CD4-positive, alpha-beta T cell treated with Interleukin-17A for 1 hour (primary cell): ENCODE data around the gene PTPN1.
"Not testable (repeated sequence)": the region's sequence is repeated elsewhere in the genome, so short reads cannot be mapped to it uniquely, and the experiment has no call there.

Source experiments
- DNase-seq: peaks from one replicate; pipeline ENCODE4 v3.0.0-alpha.2; 2020

Gene PTPN1

DNA sequence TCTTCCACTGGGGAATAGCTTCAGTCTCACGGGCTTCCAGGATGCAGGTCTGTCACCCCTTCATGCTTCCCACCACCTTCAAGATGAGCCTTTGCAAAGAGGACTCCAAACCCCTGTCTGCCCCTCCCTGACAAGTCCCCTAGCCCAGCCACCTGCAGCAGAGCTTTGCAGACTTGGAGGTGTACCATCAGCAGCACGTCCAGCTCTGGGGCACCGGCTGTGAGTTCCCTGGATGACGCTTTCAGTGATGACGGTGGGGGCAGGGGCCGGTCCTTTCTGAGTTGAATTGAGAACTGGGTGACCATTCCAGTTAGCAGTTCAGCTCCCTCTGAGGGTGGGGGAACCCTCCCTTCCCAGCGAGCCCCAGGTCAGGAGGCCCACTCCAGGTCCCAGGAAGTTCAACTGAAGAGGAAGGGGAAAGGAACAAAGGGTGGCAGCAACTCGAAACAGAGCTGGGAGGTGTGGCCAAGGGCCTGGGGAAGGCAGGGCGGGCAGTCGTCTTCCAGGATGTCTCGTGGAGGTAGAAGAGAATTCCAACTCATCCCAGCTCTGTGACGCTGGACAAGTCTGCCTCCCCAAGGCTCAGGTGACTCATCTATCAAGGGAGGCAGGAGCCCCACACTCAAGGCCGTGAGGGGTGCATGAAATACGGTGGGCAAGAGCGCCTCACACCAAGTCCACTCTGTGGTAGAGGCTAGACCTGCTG is 86.0 kb downstream of the PTPN1 start:
- no peak for DNase-seq

DNA sequence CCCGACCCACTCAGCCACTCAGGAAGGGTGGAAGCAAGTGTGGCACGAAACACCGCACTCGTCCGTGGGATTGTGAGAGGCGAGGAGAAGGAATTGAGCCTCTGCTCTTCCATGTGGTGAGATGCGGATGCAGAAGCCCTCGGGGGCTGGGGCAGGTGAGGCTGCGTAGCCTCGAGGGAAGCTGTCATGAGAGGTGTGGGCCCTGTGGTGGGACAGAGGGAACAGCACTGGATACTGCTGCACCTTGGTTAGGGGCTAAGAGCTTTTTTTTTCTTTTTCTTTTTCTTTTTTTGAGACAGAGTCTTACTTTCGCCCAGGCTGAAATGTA is 86.5 kb downstream of the PTPN1 start:
- no peak for DNase-seq

DNA sequence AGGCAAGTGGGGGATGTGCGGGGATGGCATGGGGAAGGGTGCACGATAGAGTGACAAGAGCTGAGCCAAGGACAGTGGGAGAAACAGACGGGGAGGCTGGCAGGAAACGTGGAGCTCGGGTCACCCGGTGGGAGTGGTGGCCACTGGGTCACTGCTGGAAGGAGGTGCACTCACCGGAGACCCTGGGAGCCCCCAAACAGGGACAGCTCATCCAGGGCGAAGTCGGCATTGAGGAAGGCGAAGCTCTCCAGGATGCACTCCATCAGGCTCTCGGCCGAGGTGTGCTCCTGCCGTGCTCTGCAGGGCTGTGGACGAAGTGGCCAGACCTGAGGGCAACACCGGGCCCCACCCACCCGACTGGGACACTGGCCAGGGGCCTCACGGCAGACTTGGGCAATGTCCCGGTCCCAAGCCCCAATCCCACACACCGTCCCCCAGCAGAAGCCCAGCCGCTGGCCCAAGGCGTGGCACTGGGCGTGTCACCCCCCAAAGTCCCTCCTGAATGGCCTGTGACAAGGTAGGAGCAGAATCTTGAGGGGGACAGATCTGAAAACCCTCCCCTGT is 87.3 kb downstream of the PTPN1 start:
- no peak for DNase-seq

- DNase-seq, result no peak
These were observed 87.9 kb downstream of the PTPN1 start for GRCh38 chr20:50598074-50598473.

DNA sequence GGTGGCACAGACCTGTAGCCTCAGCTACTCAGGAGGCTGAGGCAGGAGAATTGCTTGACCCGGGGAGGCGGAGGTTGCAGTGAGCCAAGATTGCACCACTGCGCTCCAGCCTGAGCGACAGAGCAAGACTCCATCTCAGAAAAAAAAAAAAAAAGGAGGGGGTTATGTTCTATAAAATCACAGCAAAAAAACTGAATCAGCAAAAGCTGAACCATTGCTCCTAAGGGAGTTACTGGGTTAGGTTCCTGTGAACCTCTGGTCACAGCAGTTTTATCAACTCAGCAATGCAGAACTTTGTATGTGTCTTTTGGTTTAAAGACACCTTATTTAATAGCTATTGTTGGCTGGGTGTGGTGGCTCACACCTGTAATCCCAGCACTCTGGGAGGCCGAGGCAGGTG is 88.6 kb downstream of the PTPN1 start:
- DNase-seq, result not testable (repeated sequence)

GRCh38 chr20:50600281-50600895 is 90.2 kb downstream of the PTPN1 start:
- DNase-seq, result no peak

- DNase-seq, result no peak
These were observed 91.6 kb downstream of the PTPN1 start for GRCh38 chr20:50601511-50602431.

DNA sequence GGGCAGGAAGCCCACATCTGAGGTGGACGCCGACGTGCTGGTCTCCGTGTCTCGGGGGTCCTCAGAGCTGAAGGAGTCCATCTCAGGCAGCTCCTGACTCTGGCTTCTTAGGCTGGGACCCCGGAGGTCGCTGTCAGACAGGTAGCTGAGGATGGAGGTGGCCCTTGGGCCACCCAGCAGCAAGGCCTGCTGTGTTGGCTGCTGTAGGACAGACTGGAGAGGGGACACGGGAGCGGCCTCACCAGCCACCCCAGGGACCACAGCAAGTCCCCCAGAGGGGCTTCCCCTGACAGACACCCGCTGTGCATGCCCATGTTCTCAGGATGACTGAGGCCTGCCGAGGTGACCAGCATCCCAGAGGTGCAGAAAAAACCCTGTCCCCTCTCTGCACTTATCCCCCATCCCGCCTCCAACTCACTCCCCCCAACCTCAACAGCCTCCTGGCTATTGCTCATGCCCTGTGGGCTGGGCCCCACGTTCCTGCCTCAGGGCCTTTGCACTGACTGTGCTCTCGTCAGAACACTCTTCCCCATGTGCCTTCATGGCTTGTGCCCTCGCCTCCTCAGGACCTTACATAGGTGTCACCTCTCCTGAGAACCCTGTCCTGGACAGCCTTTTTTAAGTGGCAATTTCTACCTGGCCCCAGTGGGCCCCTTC is 92.4 kb downstream of the PTPN1 start:
- DNase-seq, result no peak

DNA sequence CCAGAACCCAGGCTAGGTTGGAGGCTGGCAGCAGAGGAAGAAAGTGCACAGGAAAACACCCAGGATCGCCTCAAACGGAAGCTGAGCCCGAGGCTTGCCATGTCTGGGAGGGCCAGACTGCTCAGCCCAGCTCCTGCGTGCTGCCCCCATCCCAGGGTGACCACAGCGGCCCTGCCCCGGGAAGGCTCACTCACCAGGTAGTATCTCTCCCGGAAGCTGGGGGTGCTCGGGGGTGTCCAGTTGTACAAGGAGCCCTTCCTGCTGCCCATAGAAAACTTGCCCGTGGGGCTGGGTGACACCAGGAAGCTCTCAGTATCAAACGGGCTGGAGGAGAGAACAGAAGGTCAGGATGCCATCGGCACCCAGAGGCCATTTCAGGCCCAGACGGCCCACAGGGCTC is 94.3 kb downstream of the PTPN1 start:
- DNase-seq, result no peak

DNA sequence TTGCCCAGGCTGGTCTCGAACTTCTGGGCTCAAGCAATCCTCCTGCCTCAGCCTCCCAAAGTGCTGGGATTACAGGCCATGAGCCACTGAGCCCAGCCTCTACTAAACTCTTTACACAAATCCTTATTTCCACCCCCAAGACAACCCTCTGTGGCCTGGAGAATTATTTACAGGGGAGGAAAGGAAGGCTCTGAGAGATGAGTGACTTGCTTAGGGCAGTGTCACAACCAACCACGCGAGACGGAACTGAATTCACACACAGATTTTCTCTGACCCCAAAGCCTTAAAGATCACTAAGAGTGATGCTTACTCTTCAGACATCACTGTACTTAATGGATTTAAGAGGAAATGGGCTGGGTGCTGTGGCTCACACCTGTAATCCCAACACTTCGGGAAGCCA is 95.0 kb downstream of the PTPN1 start:
- no peak for DNase-seq

GRCh38 chr20:50607436-50607835 is 97.3 kb downstream of the PTPN1 start:
- DNase-seq, result no peak

DNA sequence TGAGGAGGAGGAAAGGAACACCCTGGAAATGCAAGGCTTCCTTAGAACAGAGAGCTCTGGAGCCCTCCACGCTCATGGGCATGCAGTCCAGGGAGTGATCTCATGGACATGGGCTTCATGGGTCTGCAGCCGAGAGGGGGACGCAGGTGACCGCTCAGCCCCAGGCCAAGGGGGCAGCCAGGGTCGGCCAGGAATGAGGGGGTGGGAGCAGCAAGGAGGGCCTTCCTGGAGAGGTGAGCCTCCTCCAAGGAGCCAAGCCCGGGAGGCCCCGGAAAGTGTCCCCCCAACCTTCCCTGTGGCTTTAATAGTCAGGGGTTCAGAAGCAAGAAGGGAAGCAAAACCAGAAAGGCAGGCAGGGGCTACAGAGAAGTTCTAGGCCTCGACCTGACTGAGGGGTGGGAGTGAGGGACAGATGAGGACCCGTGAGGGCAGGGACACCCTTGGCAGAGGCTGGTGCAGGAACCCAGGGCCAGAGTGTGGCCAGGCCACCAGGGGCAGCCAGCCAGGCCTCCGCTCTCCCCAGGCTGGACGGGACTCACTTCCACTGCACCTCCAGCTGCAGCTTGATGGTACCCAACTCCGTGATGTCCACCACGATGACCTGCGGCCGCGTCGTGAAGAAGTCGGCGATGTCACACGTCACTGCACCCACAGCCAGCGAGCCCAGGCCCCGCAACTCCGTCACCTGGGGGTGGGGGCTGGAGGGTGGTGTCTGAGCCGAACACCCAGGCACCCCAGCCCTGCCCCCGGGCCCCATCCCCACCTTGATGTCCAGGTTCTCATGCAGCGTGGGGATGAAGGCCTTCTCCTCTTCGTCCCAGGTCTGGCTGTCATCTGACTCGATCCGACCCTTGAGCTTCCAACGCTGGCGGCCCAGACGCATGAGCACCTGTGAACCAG is 97.9 kb downstream of the PTPN1 start:
- no peak for DNase-seq

DNA sequence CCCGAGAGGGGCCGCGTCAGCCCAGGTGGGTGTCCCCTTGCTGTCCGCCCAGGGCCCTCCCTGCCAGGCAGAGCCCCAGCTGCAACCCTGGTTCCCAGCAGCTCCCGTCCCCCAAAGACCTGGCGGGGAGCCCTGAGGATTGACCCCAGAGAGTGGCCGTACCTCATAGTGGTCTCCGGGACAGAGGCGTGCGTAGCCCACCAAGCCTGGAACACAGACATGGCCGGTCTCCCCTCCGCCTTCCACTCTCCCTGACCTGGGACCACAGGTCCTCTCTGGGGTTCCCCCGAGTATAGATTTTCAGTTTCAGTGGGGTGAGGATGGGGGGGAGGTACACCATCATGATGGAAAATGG is 98.5 kb downstream of the PTPN1 start:
- DNase-seq, result no peak

DNA sequence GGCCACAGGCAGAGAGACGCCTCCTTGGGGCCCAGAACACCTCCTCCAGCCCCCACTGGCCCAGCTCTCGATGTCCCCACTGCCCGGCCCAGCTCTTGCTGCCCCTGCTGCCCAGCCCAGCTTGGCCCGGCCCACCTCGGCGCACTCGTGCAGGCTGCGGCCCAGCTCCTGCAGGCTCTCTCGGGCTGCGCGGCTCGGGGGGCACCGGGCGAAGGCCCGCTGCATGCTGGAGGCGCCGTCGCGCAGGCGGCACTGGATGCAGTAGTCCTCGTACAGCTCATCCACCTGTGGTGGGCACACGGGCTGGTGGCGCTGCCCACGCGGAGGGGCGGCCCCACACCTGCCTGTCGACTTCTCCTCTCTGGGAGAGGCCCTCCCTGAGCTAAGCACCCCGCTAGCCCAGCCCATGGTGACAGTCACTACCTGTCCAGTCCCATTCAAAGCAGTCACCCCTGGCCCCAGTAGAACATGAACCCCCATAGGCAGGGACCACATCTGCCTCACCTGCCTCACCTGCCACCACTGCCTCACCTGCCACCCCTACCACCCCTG is 99.3 kb downstream of the PTPN1 start:
- DNase-seq, result no peak

- no peak for DNase-seq
These were observed 100.1 kb downstream of the PTPN1 start for GRCh38 chr20:50610212-50610718.

DNA sequence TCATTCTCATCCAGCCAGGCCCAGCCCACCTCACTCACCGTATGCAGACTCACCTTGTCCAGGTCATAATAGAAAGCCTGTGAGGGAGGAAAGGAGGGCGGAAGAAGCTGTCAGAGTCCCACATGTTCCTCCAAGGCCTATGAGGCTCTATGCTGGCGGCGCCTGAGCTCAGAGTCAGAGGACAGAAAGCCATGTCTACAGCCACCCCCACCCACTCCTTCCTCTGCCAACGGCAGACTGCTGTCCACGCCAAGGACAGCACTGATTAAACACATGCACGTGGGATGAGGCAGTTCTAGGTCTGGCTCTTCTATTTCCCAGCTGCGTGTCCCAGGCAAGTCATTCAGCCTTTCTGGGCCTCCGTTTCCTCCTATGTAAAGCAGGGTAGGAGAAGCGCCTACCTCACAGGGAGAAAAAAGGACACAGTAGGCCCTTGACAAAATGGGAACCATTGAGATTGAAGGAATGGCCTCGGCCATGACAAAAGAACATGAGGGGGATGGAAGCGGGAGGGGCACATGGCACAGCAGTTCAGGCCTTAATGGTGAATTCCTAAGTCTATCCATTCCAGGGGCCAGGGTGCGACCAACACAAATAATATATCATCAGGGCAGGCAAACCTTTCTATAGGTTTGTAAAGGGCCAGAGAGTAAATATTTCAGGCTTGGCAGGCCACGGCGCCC is 101.1 kb downstream of the PTPN1 start:
- no peak for DNase-seq

DNA sequence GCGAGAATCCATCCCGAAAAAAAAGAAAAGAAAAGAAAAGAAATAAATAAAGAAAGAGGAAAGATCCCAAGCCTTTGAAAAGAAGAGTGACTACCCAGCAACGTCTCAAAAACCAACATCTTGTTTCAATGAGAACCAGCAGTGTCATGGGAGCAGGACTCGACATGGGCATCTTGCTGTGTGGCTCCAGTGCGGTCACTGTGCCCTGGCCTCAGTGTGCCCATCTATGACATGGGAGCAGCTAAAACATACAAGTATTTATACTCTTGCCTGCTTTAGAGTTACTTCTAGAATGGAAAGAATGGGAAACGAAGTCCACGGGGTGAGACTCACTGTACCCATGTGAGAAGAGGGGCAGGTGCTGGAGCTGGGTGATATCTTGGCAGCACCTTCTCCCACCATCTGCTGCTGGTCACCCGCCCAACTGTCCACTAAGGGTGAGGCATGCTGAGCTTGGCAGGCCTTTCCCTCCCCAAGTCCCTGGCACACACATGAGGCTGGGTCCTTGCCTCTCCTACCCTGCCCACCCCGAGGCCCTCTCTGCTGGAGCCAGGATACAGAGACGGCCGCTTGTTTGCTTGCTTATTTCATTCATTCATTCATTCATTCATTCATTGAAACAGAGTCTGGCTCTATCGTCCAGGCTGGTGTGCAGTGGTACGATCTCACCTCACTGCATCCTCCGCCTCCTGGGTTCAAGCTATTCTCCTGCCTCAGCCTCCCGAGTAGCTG is 103.4 kb downstream of the PTPN1 start:
- DNase-seq, result no peak

- DNase-seq, result no peak
These were observed 105.2 kb downstream of the PTPN1 start for GRCh38 chr20:50615407-50615806.

GRCh38 chr20:50617022-50617421 is 106.8 kb downstream of the PTPN1 start:
- DNase-seq, result no peak

- no peak for DNase-seq
These were observed 108.4 kb downstream of the PTPN1 start for GRCh38 chr20:50618537-50618936.
